ENCODE results near the gene MAST1. TPM values are rescaled to one million over a fixed set of nuclear protein-coding genes. Genes with fewer than 3 reads are reported as not detected.

The MAST1 gene
- polyA plus RNA-seq, 1 experiment = 0.47 TPM

DNA sequence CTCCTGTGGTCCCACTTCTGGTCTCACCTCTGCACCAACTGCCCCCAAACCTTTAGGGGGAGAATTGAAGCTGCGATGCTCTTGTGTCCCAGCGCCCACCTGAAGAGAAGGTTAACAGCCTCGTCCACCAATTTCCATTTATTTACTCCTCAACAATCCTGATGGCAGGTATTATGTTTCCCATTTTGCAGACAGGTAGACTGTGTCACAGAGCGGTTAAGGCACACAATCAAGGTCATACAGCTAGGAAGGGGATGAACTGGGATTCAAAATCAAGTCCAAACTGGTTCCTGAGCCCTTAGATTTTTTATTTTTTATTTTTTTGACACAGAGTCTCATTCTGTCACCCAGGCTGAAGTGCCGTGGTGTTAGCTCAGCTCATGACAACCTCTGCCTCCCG, 36.8 kb downstream of the MAST1 start:
- Histone ChIP-seq H3K27ac (ENCODE audit: low read depth, low read length) (no peak overlapping the region), H3K27me3 (ENCODE audit: control insufficient read depth, insufficient read depth, low read length) (no peaks in the 10 kb centered on the region), H3K9me3 (ENCODE audit: control insufficient read depth, insufficient read depth, low read length) (peaks cover 20% of the 10 kb centered on the region), H3K4me3 (ENCODE audit: low read depth, low read length) (no peak overlapping the region)
- TF ChIP-seq, protein P1, sequence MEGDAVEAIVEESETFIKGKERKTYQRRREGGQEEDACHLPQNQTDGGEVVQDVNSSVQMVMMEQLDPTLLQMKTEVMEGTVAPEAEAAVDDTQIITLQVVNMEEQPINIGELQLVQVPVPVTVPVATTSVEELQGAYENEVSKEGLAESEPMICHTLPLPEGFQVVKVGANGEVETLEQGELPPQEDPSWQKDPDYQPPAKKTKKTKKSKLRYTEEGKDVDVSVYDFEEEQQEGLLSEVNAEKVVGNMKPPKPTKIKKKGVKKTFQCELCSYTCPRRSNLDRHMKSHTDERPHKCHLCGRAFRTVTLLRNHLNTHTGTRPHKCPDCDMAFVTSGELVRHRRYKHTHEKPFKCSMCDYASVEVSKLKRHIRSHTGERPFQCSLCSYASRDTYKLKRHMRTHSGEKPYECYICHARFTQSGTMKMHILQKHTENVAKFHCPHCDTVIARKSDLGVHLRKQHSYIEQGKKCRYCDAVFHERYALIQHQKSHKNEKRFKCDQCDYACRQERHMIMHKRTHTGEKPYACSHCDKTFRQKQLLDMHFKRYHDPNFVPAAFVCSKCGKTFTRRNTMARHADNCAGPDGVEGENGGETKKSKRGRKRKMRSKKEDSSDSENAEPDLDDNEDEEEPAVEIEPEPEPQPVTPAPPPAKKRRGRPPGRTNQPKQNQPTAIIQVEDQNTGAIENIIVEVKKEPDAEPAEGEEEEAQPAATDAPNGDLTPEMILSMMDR (IDR thresholded peaks at IDR 0.05; ENCODE audit: low read depth, low read length) = no peak
- DNase-seq (ENCODE audit: low read depth, low spot score) = no peak
- ChIA-PET POLR2A (no interaction called here), CTCF (interaction anchor here (1.0 kb wide), 1 partner anchor 110 kb away, joined by 3 read pairs; no protein-coding TSS in a partner anchor)

DNA sequence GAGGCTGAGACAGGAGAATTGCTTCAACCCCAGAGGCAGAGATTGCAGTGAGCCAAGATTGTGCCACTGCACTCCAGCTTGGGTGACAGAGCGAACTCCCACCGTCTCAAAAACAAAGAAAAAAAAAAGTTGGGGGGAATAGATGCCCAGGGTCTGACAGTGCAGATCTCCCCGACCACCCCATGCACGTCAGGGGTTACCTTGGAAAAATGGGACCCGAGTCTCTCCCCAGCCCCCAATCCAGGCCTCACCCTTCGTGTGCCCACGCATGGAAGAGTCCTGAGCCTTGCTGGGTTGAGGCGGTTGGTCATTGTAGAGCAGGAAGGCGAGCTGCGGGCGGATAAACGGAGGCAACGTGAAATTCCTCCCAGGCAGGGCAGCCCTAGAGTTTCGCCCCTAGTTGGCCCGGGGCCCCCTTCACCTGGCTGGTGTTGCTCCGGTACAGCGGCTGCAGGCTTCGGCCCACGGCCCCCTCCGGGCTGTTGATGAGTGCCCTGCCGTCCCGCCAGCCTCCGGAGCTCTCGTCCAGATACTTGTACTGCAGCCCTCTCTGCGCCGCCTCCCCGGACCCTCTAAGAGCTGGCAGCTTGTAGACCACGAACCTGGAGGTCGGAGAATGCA, 42.3 kb downstream of the MAST1 start:
- Histone ChIP-seq H3K27ac (ENCODE audit: low read depth, low read length) (peak overlapping the region; percentile 73), H3K27me3 (ENCODE audit: control insufficient read depth, insufficient read depth, low read length) (peaks cover 20% of the 10 kb centered on the region), H3K4me3 (ENCODE audit: low read depth, low read length) (peak overlapping the region; percentile 82), H3K9me3 (ENCODE audit: control insufficient read depth, insufficient read depth, low read length) (peaks cover 24% of the 10 kb centered on the region)
- no peak for DNase-seq (ENCODE audit: low read depth, low spot score)
- ChIA-PET POLR2A (interaction anchor here (0.9 to 1.4 kb wide), 4 partner anchors 51 to 89 kb away, joined by 3 to 4 read pairs (median 4); partner anchors contain the start of genes FARSA and JUNB), CTCF (interaction anchor here (0.8 to 1.4 kb wide), 4 partner anchors 10 to 114 kb away, joined by 3 to 8 read pairs (median 6); partner anchors contain the start of gene GCDH)
- TF ChIP-seq, protein P1 (IDR thresholded peaks at IDR 0.05; ENCODE audit: low read depth, low read length) = no peak

DNA sequence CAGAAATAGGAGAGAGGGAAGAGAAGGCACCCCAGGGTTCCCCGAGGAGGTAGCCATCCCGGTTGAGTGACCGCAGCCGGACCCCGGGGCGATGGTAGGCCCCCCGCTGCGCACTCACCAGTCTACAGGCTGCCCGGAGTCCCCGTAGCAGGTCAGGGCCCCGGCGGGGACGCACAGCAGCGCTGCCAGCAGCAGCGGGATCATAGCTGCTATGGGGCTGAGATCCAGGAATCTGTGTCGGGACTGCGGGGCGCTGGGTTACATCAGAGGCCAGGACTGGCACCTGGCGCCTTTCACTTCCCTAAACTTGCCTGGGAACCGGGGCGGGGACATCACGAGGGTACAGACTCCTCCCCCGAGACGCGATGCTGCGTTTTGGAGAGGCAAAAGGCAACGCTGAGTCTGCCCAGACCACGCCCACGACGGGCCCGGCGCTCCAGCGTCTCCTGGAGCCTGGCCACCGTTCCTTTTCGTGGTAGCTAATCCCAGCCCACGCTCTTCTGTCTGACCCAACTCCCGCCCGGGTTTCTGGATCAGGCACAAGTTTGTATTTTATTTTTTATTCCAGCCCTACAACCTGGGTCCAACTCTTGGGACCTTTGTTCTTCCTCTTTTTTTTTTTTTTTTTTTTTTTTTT, 43.0 kb downstream of the MAST1 start, which contains the start of gene DNASE2:
TSS of gene DNASE2 (minus strand) at position 278 of the 637 bp plus-strand sequence. CDS start at position 204, 74 bp downstream.
- H3K27me3 ChIP-seq (ENCODE audit: control insufficient read depth, insufficient read depth, low read length) = peaks cover 25% of the 10 kb centered on the region
- CTCF ChIA-PET = interaction anchor here (0.7 to 1.4 kb wide), 6 partner anchors 10 to 84 kb away, joined by 3 to 10 read pairs (median 4); partner anchors contain the start of gene GCDH

DNA sequence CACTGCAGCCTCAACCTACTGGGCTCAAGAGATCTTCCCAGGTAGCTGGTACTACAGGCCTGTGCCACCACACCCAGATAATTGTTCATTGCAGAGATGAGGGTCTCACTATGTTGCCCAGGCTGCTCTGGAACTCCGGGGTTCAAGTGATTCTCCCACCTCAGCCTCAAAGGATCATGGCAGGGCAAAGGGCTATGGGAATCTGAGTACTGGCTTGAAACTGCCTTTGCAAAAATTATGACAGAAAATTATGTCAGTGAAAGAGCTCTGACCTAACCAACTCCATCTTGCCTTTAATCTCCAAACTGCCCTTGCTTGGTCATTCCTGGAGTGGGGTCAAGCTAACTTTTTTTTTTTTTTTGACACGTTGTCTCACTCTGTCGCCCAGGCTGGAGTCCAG, 44.3 kb downstream of the MAST1 start:
- H3K27ac ChIP-seq (ENCODE audit: low read depth, low read length) = no peak overlapping the region
- ChIA-PET POLR2A (interaction anchor here (0.6 to 0.9 kb wide), 3 partner anchors 8 to 200 kb away, joined by 3 to 4 read pairs (median 4); no protein-coding TSS in a partner anchor), CTCF (interaction anchor here (0.6 to 1.6 kb wide), 2 partner anchors 83 to 213 kb away, joined by 3 to 7 read pairs; no protein-coding TSS in a partner anchor)
- no peak for DNase-seq (ENCODE audit: low read depth, low spot score)
- H3K27me3 ChIP-seq (ENCODE audit: control insufficient read depth, insufficient read depth, low read length) = peaks cover 33% of the 10 kb centered on the region
- H3K4me3 ChIP-seq (ENCODE audit: low read depth, low read length) = no peak overlapping the region
- H3K9me3 ChIP-seq (ENCODE audit: control insufficient read depth, insufficient read depth, low read length) = peaks cover 24% of the 10 kb centered on the region
- TF ChIP-seq, protein P1 (IDR thresholded peaks at IDR 0.05; ENCODE audit: low read depth, low read length) = no peak

More for the DNA sequence above, 43.0 kb downstream of the MAST1 start, which contains the start of gene DNASE2:
- TF ChIP-seq, protein P1 (IDR thresholded peaks at IDR 0.05; ENCODE audit: low read depth, low read length) = no peak
- peaks cover 24% of the 10 kb centered on the region for H3K9me3 ChIP-seq (ENCODE audit: control insufficient read depth, insufficient read depth, low read length)
- peak within 1 kb of the TSS; percentile 82 for H3K4me3 ChIP-seq (ENCODE audit: low read depth, low read length)
- peak; percentile 76 for DNase-seq (ENCODE audit: low read depth, low spot score)
- POLR2A ChIA-PET = interaction anchor here (0.7 to 1.4 kb wide), 8 partner anchors 9 to 167 kb away, joined by 3 to 7 read pairs (median 4); partner anchors contain the start of genes FARSA, GCDH, JUNB and SYCE2
- H3K27ac ChIP-seq (ENCODE audit: low read depth, low read length) = peak within 1 kb of the TSS; percentile 73

Data from AG04450 (cell line).